Thyroid gland (tissue), 4 donors: ENCODE data around the gene C5orf22. TPM values are rescaled to one million over a fixed set of nuclear protein-coding genes. Genes with fewer than 3 reads are reported as not detected.
A peak's percentile ranks its signal among the peaks of the same experiment; 100 is the strongest.

ENCODE experiments used
- DNase-seq, 2 donors: peaks; one replicate each; pipeline ENCODE4 v3.0.0-alpha.2; 2019
- H3K27ac ChIP-seq, 3 donors: fragments of 200-600 bp; sonication (generic); 1 replicate in 2 of 3; 2 replicates in 1 of 3; pipeline ENCODE4 v1.5.1; 2016 to 2019; ENCODE audit warnings: mild to moderate bottlenecking in 1 of 3, moderate library complexity in 1 of 3
- H3K27me3 ChIP-seq: fragments of 200-600 bp; sonication (generic); one replicate; pipeline ENCODE4 v1.5.1; 2019
- H3K36me3 ChIP-seq, 2 donors: fragments of 200-600 bp; sonication (generic); one replicate each; pipeline ENCODE4 v1.5.1; 2016 to 2019
- H3K4me1 ChIP-seq, 2 donors: fragments of 200-600 bp; sonication (generic); one replicate each; pipeline ENCODE4 v1.5.1; 2017 to 2019
- H3K4me3 ChIP-seq, 3 donors: fragments of 200-600 bp; sonication (generic); replicated peaks in 1 of 3; 1 replicate in 2 of 3; 2 replicates in 1 of 3; pipeline ENCODE4 v1.5.1; 2016; ENCODE audit warnings: mild to moderate bottlenecking in 1 of 3
- H3K9me3 ChIP-seq: fragments of 200-600 bp; sonication (generic); one replicate; pipeline ENCODE4 v1.5.1; 2017
- CTCF ChIP-seq, 6 experiments: fragments of 200-600 bp in 3 of 6; fragments of 450-650 bp in 3 of 6; sonication (generic) in 3 of 6; IDR thresholded peaks; one replicate each; pipeline ENCODE4 v1.5.1; 2016 to 2019; ENCODE audit warnings: antibody characterized with exemption in 6 of 6, mild to moderate bottlenecking in 2 of 6, inconsistent platforms in 1 of 6, moderate library complexity in 1 of 6
- POLR2A ChIP-seq, 2 donors: fragments of 450-650 bp; IDR thresholded peaks; one replicate each; pipeline ENCODE4 v1.6.1; 2017; ENCODE audit warnings: antibody characterized with exemption in 2 of 2, mild to moderate bottlenecking in 2 of 2, moderate library complexity in 1 of 2
- WGBS, 2 donors: methylation state at CpG; one replicate each; pipeline ENCODE4 v1.1.5; 2017; 5-methylcytosine and 5-hydroxymethylcytosine counted together
- intact Hi-C: fragments of 100-400 bp; cut with DNase I; formaldehyde crosslinking; loops from one replicate; pipeline ENCODE4 v1.15.1; 2023
- total RNA-seq, 4 donors: library from RNA; depleted of rRNA; stranded (reverse); fragments of >200 nt; gene quantifications; one replicate each; pipeline ENCODE4 v1.2.3, GENCODE V29; 2016

C5orf22 gene
- 10 to 100 TPM; 13.8 to 25.6 (median 19.3) TPM for total RNA-seq

DNA sequence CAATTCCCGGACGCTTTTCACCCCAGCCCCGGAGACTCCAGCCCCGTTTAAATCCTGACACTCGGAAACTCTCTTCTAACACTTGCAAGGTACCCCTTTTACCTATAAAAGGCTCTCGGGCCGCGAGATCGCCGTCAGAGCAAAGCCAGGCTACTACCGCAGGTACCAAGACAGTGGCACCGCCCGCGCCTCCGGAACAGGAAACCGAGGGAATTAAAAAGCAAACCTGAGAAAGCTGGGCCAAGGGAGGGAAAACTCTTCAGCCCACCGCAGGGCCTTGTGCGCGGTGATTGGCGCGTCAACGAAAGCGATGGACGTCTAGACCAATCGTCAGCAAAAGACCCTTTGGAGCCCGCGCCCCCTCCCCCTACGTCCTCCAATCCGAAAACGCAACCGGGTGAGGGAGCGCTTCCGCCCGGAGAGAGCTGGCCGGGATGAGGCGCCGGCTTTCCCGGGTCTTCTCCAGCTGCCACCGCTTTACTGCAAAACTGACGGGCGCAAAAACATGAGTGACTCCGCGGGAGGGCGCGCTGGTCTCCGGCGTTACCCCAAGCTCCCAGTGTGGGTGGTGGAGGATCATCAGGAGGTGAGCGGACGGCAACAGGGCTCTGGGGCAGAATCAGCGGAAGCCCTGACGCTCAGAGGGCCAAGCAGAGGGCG lies at the start of gene C5orf22, which contains the start of gene DROSHA:
TSS of gene C5orf22 (plus strand) at position 414 of the 660 bp plus-strand sequence. CDS start at position 506, 92 bp downstream.
TSS of gene DROSHA (minus strand) at position 206 of the 660 bp plus-strand sequence. CDS start 3,034 bp downstream, outside the sequence.
- DNase-seq: peak; percentile 97
- 0 to 1% methylated on average over 33 to 44 of the region's 52 CpGs for WGBS, 2 donors
- Histone ChIP-seq H3K4me3 (peak within 1 kb of the TSS; percentile 71 to 92 (median 83)), H3K27ac (peak within 1 kb of the TSS in 2 of 3 donors; percentile 33 to 48), H3K27me3 (no peaks in the 10 kb centered on the region), H3K4me1 (peaks cover 17 to 19% of the 10 kb centered on the region in 2 donors), H3K9me3 (no peaks in the 10 kb centered on the region), H3K36me3 (peaks cover 25 to 31% of the 10 kb centered on the region in 2 donors)
- intact Hi-C loops: no loop called here
- TF ChIP-seq CTCF (IDR thresholded peaks at IDR 0.05) (no peak), POLR2A (IDR thresholded peaks at IDR 0.05) (peak in 1 of 2 donors; percentile 69)

GRCh38 chr5:31485376-31486207 lies 46.5 kb upstream of the C5orf22 start:
- H3K36me3 ChIP-seq: peaks cover 0 to 34% of the 10 kb centered on the region in 2 donors
- H3K4me3 ChIP-seq: no peak overlapping the region
- no peak for TF ChIP-seq CTCF (IDR thresholded peaks at IDR 0.05)
- TF ChIP-seq POLR2A (IDR thresholded peaks at IDR 0.05): no peak
- no peaks in the 10 kb centered on the region for H3K4me1 ChIP-seq
- intact Hi-C loops: no loop called here
- no peak overlapping the region for H3K27ac ChIP-seq
- WGBS, 2 donors: 87 to 88% methylated on average over 7 of the region's 7 CpGs
- no peaks in the 10 kb centered on the region for H3K27me3 ChIP-seq
- no peaks in the 10 kb centered on the region for H3K9me3 ChIP-seq
- no peak for DNase-seq

GRCh38 chr5:31486441-31486840 lies 45.7 kb upstream of the C5orf22 start:
- no peak for DNase-seq
- H3K36me3 ChIP-seq: peaks cover 0 to 36% of the 10 kb centered on the region in 2 donors
- intact Hi-C loops: no loop called here

GRCh38 chr5:31487506-31487905 lies 44.6 kb upstream of the C5orf22 start:
- intact Hi-C loops: no loop called here
- no peak overlapping the region for H3K4me3 ChIP-seq
- no peaks in the 10 kb centered on the region for H3K27me3 ChIP-seq
- TF ChIP-seq POLR2A (IDR thresholded peaks at IDR 0.05) (no peak), CTCF (IDR thresholded peaks at IDR 0.05) (peak in 2 of 6 experiments; percentile 13 to 19)
- 85 to 95% methylated on average over 2 of the region's 2 CpGs for WGBS, 2 donors
- H3K27ac ChIP-seq: no peak overlapping the region
- peaks cover 0 to 30% of the 10 kb centered on the region in 2 donors for H3K36me3 ChIP-seq
- no peaks in the 10 kb centered on the region for H3K9me3 ChIP-seq
- H3K4me1 ChIP-seq: no peaks in the 10 kb centered on the region
- DNase-seq: no peak

More at GRCh38 chr5:31486441-31486840, 45.7 kb upstream of the C5orf22 start:
- Histone ChIP-seq H3K27me3 (no peaks in the 10 kb centered on the region), H3K4me3 (no peak overlapping the region), H3K27ac (no peak overlapping the region), H3K9me3 (no peaks in the 10 kb centered on the region), H3K4me1 (no peaks in the 10 kb centered on the region)
- no peak for TF ChIP-seq CTCF (IDR thresholded peaks at IDR 0.05)
- TF ChIP-seq POLR2A (IDR thresholded peaks at IDR 0.05): no peak
- WGBS, 2 donors: 90 to 94% methylated on average over 6 of the region's 6 CpGs
